Adrenal gland (tissue), 5 donors: ENCODE results near the gene EFNA5.

Source experiments
- POLR2A ChIP-seq, 2 donors: fragments of 450-650 bp; IDR thresholded peaks; one replicate each; pipeline ENCODE4 v1.6.1; 2017; ENCODE audit warnings: antibody characterized with exemption in 2 of 2, mild to moderate bottlenecking in 2 of 2, moderate library complexity in 1 of 2
- TF ChIP-seq, protein P1 (sequence below), 6 experiments: fragments of 450-650 bp in 4 of 6; fragments of 200-600 bp in 2 of 6; sonication (generic) in 1 of 6; IDR thresholded peaks; 1 replicate in 5 of 6; 2 replicates in 1 of 6; pipeline versions ENCODE4 v1.5.1 to v1.8.0; 2016 to 2021; ENCODE audit warnings: antibody characterized with exemption in 6 of 6, mild to moderate bottlenecking in 2 of 6, moderate library complexity in 1 of 6
- donor health status: DM: no; HTN: no; CAD: no.

DNA sequence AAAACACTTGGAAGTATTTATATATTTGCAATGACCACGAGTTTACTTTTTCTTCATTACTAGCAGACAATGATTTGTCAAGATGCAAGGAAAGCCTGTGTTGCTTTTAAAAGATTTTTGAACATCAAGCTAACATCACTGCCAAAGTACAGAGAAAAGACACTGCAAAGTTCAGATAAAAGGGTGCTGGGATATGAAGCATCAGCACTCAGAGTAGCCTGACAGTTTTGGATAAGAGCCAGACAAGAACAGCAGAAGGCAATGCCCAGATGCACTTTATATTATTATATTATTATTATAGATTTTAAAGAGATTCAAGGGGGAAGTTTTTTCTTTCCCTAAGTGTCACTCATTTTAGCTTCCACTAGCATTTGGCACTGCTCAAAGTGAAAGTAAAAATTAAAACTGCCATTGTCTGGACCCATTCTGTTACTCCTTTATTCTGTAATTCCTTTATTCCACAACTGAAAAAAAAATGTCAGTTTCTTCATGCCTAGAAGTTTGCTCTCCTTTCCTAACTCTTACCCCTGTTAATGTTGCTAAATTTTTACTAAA lies 240.6 kb downstream of the EFNA5 start:
- TF ChIP-seq, protein P1, sequence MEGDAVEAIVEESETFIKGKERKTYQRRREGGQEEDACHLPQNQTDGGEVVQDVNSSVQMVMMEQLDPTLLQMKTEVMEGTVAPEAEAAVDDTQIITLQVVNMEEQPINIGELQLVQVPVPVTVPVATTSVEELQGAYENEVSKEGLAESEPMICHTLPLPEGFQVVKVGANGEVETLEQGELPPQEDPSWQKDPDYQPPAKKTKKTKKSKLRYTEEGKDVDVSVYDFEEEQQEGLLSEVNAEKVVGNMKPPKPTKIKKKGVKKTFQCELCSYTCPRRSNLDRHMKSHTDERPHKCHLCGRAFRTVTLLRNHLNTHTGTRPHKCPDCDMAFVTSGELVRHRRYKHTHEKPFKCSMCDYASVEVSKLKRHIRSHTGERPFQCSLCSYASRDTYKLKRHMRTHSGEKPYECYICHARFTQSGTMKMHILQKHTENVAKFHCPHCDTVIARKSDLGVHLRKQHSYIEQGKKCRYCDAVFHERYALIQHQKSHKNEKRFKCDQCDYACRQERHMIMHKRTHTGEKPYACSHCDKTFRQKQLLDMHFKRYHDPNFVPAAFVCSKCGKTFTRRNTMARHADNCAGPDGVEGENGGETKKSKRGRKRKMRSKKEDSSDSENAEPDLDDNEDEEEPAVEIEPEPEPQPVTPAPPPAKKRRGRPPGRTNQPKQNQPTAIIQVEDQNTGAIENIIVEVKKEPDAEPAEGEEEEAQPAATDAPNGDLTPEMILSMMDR (IDR thresholded peaks at IDR 0.05) = no peak
- TF ChIP-seq POLR2A (IDR thresholded peaks at IDR 0.05) = no peak
